Transverse colon (tissue), 4 donors: Measurements from ENCODE around the gene GLIS1. TPM values are rescaled to one million over a fixed set of nuclear protein-coding genes. Genes with fewer than 3 reads are reported as not detected.

Experiments used
- DNase-seq: peaks from one replicate; pipeline ENCODE4 v3.0.0-alpha.2; 2019
- H3K27ac ChIP-seq, 4 donors: fragments of 200-600 bp; sonication (generic); 2 replicates each; pipeline ENCODE4 v1.5.1; 2016 to 2018; ENCODE audit warnings: inconsistent platforms in 4 of 4
- H3K27me3 ChIP-seq: fragments of 200-600 bp; sonication (generic); 2 replicates; pipeline ENCODE4 v1.5.1; 2017; ENCODE audit warnings: inconsistent platforms
- H3K36me3 ChIP-seq, 4 donors: fragments of 200-600 bp; sonication (generic); 2 replicates each; pipeline ENCODE4 v1.5.1; 2017 to 2019; ENCODE audit warnings: inconsistent platforms in 4 of 4
- H3K4me1 ChIP-seq, 4 donors: fragments of 200-600 bp; sonication (generic); 2 replicates each; pipeline ENCODE4 v1.5.1; 2017 to 2020; ENCODE audit warnings: inconsistent platforms in 4 of 4
- H3K4me3 ChIP-seq, 4 donors: fragments of 200-600 bp; sonication (generic); 1 replicate in 1 of 4; 2 replicates in 3 of 4; pipeline versions ENCODE4 v1.5.1 to v1.6.1; 2017 to 2019; ENCODE audit warnings: inconsistent platforms in 4 of 4
- H3K9me3 ChIP-seq, 2 donors: fragments of 200-600 bp; sonication (generic); 2 replicates each; pipeline ENCODE4 v1.5.1; 2017 to 2019; ENCODE audit warnings: inconsistent platforms in 2 of 2
- EP300 ChIP-seq: sonication (generic); formaldehyde crosslinking; IDR thresholded peaks from one replicate; pipeline ENCODE4 v1.6.1; 2017; ENCODE audit warnings: antibody characterized with exemption, low read depth
- POLR2A ChIP-seq: fragments of 450-650 bp; IDR thresholded peaks from one replicate; pipeline ENCODE4 v1.6.1; 2016; ENCODE audit warnings: antibody characterized with exemption, mild to moderate bottlenecking, moderate library complexity
- POLR2AphosphoS5 ChIP-seq, 3 donors: sonication (generic); formaldehyde crosslinking; IDR thresholded peaks; one replicate each; pipeline ENCODE4 v1.6.1; 2016; ENCODE audit warnings: antibody characterized with exemption in 3 of 3
- WGBS, 2 donors: methylation state at CpG; one replicate each; pipeline ENCODE4 v1.1.5; 2018; ENCODE audit warnings: low coverage in 1 of 2; 5-methylcytosine and 5-hydroxymethylcytosine counted together
- in situ Hi-C, 4 donors: fragments of 200-750 bp; cut with MboI; loops; one replicate each; pipeline versions ENCODE4 v1.15.0 to v1.15.1; 2017; ENCODE audit warnings: low sequenced_read_pairs in 3 of 4, low pct_ligation_motif_present in 1 of 4, low pct_unique_long_range_greater_than_20kb in 1 of 4
- intact Hi-C: fragments of 100-400 bp; cut with DNase I; formaldehyde crosslinking; loops from one replicate; pipeline ENCODE4 v1.15.1; 2023; ENCODE audit warnings: low total_unique reads
- total RNA-seq, 4 donors: library from RNA; depleted of rRNA; stranded (reverse); fragments of >200 nt; gene quantifications; one replicate each; pipeline ENCODE4 v1.1.0, GENCODE V29; 2016
- TF ChIP-seq, protein P1 (sequence below), 5 experiments: fragments of 200-600 bp in 3 of 5; fragments of 450-650 bp in 2 of 5; sonication (generic) in 3 of 5; IDR thresholded peaks; 1 replicate in 2 of 5; 2 replicates in 3 of 5; pipeline ENCODE4 v1.5.1; 2016 to 2017; ENCODE audit warnings: antibody characterized with exemption in 5 of 5, inconsistent platforms in 3 of 5, mild to moderate bottlenecking in 2 of 5, moderate library complexity in 1 of 5

The GLIS1 gene
- total RNA-seq, 4 donors from 2014 or later = 0.16 to 0.75 (median 0.27) TPM; not detected in 1

DNA sequence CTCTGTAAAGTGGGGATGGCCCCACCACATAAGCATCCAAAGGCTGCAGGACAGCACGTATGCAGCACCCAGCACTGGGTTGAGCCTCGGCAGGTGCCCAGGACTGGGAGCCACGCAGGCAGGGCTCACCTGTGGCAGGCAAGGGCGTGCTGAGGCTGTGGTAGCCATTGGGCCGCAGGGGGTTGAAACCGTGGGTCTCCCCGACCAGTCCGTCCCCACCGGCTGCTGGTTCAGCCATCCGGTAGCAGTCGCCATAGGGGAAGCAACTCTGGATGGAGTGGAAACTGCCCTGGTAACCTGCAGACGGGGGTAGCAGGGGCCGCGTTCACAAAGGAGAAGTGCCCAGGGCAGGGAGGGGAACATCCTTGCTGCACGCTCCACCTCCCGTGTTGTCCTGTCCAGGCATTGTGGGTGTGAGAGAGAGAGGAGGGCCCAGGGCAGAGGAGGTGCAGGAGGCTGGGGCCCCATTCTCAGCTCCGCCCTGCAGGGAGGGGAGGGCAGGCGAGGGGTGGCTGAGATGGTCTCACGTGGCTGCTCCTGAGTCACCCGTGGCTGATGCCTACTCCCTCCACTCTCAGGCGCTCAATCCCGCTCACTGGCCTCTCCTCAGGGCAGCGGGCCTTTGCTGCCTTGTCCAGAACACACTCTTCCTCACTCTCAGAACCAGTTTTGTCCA, 229.8 kb downstream of the GLIS1 start:
- in situ Hi-C loops = no loop called here
- Histone ChIP-seq H3K27me3 (no peaks in the 10 kb centered on the region), H3K4me1 (peaks cover 0 to 10% (median 6%) of the 10 kb centered on the region in 4 donors), H3K9me3 (no peaks in the 10 kb centered on the region), H3K36me3 (no peaks in the 10 kb centered on the region), H3K27ac (no peak overlapping the region), H3K4me3 (no peak overlapping the region)
- DNase-seq = no peak
- TF ChIP-seq POLR2A = no peak
- no peak for TF ChIP-seq POLR2AphosphoS5 (IDR thresholded peaks at IDR 0.05)
- TF ChIP-seq, protein P1, sequence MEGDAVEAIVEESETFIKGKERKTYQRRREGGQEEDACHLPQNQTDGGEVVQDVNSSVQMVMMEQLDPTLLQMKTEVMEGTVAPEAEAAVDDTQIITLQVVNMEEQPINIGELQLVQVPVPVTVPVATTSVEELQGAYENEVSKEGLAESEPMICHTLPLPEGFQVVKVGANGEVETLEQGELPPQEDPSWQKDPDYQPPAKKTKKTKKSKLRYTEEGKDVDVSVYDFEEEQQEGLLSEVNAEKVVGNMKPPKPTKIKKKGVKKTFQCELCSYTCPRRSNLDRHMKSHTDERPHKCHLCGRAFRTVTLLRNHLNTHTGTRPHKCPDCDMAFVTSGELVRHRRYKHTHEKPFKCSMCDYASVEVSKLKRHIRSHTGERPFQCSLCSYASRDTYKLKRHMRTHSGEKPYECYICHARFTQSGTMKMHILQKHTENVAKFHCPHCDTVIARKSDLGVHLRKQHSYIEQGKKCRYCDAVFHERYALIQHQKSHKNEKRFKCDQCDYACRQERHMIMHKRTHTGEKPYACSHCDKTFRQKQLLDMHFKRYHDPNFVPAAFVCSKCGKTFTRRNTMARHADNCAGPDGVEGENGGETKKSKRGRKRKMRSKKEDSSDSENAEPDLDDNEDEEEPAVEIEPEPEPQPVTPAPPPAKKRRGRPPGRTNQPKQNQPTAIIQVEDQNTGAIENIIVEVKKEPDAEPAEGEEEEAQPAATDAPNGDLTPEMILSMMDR (IDR thresholded peaks at IDR 0.05) = no peak
- no peak for TF ChIP-seq EP300
- 67% methylated on average over 20 of the region's 23 CpGs; no CpG with 5 or more reads in 1 of the 2 donors for WGBS, 2 donors
- intact Hi-C loops = no loop called here

DNA sequence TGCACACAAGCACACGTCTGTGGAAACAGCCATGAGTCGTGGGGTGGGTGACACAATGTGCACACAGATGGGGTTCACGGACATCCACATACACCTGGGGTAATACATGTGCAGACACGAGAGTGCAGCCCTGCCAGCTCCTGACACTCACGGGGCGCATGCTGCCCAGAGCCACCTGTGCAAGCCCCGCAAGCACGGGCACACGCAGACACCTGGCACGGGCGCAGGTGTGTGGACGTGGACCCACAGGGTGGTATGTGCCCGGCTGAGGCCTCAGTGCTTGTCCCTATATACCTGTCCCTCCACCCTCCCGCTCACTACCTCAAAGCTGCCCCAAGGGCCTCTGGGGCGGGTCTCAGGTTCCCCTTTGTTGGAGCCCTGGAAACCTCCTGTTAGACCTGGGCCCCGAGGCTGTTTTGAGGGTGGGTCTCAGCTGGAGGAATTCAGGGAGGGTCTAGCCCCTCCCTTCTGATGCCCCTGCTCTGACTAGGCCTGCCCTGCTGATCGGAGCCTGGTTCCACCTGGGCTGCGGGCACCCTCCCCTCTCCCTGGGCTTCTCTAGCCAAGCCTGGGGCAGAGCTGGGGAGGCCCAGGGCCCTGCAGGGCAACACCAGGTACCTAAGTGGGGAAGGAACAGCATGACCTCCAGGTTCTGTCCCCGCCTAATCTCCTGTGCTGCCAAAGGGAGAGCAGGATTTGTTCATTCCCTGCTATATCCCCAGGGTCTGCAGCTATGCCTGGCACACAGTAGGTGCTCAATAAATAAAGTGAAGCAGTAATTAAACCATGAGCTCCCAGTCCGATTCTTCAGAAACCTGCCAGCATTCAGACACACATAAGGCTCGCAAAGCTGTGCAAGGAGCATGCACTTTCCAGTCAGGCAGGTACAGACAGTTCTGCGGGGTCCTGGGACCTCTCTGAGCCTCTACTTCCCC, 230.6 kb downstream of the GLIS1 start:
- intact Hi-C loops = no loop called here
- in situ Hi-C loops = no loop called here

DNA sequence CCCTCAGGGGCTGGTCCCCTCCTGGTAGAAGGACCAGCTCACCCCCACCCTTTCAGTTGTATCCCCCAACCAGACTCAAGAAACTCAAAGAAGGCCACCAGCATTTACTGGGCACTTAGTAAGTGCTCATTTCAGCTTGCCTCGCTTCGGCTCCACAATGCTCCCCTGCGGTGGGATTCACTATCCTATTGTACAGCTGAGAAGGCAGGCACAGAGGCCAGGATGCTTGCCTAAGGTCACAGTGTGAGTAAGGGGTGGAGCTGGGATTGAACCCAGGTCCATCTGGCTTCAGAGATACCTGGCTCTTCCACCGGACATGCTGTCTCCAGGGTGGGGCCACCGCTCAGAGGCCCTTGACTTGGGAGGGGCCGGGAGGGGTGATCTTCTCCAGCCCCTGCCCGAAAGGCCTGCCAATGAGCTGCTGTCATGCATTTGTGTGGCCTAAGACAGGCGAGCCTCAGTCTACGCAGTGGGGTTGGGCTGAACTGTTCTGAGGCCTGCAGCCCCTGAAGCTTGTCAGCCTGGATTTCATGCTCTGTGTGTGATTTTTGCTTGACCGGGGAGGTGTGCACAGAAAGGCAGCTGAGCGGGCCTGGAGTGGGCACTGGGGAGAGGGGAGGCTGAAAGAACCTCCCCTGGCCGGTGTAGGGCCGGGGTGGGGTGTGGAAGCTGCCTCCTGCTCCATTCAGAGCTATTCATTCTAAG, 231.7 kb downstream of the GLIS1 start:
- no peak overlapping the region for H3K4me3 ChIP-seq
- H3K36me3 ChIP-seq = no peaks in the 10 kb centered on the region
- H3K4me1 ChIP-seq = peaks cover 0 to 6% (median 1%) of the 10 kb centered on the region in 4 donors
- no peak for DNase-seq
- H3K9me3 ChIP-seq = no peaks in the 10 kb centered on the region
- no peak for TF ChIP-seq EP300
- TF ChIP-seq, protein P1 (IDR thresholded peaks at IDR 0.05) = no peak
- no peak for TF ChIP-seq POLR2A
- TF ChIP-seq POLR2AphosphoS5 (IDR thresholded peaks at IDR 0.05) = no peak
- in situ Hi-C loops = no loop called here
- H3K27ac ChIP-seq = no peak overlapping the region
- 82% methylated on average over 11 of the region's 13 CpGs; no CpG with 5 or more reads in 1 of the 2 donors for WGBS, 2 donors
- no peaks in the 10 kb centered on the region for H3K27me3 ChIP-seq
- intact Hi-C loops = no loop called here

More for the DNA sequence above, 230.6 kb downstream of the GLIS1 start:
- Histone ChIP-seq H3K27me3 (no peaks in the 10 kb centered on the region), H3K9me3 (no peaks in the 10 kb centered on the region), H3K36me3 (no peaks in the 10 kb centered on the region), H3K4me3 (no peak overlapping the region), H3K4me1 (peaks cover 0 to 10% (median 6%) of the 10 kb centered on the region in 4 donors), H3K27ac (no peak overlapping the region)
- 92% methylated on average over 16 of the region's 22 CpGs; no CpG with 5 or more reads in 1 of the 2 donors for WGBS, 2 donors
- no peak for TF ChIP-seq EP300
- DNase-seq = no peak

DNA sequence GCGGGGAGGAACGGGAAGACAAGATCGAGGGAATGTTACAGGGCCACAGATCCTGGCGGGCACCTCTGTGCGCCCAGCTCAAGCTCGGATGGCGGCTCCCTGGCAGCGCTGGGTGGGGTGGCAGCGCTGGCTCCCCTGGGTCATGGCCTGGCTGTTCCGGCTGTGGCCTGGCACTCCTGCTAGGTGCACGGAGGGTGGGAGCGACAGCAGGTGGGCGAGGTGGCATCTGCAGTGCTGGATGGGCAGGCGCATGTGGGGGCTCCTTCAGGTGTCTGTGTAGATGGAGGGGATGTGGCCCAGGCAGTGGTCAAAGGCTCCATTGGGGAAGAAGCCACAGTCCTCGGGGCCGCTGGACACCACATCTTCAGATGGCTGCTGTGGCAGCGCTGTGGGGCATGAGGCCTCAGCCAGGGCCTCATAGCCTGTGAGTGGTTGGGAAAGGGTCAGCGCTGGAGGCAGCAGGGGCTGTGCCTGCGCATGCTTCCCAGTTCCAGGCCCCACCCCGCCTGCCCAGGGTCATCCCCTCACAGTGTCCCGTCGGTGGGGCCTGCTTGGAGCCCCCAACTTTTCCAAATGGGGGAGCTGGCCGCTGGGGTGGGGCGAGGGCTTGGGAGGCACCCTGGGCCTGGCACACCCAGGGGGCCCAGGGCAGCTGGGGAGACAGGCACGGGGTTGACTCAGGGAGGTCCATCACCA, 232.5 kb downstream of the GLIS1 start:
- no peak for TF ChIP-seq POLR2A
- TF ChIP-seq POLR2AphosphoS5 (IDR thresholded peaks at IDR 0.05) = no peak
- TF ChIP-seq, protein P1 (IDR thresholded peaks at IDR 0.05) = no peak
- TF ChIP-seq EP300 = no peak
- in situ Hi-C loops = no loop called here
- Histone ChIP-seq H3K36me3 (no peaks in the 10 kb centered on the region), H3K4me3 (no peak overlapping the region), H3K4me1 (peaks cover 0 to under 1% (median 0%) of the 10 kb centered on the region in 4 donors), H3K27ac (no peak overlapping the region), H3K27me3 (peaks cover 2% of the 10 kb centered on the region), H3K9me3 (no peaks in the 10 kb centered on the region)
- intact Hi-C loops = no loop called here
- WGBS, 2 donors = 75 to 92% methylated on average over 3 to 25 of the region's 25 CpGs
- no peak for DNase-seq
